K562 (cell line): ENCODE results near the gene PPP1R16B. TPM values are rescaled to one million over a fixed set of nuclear protein-coding genes. Genes with fewer than 3 reads are reported as not detected.

ENCODE experiments used
- ATAC-seq: fragments of 200-7000 bp; cut with Tn5 transposase; 3 replicates; pipeline ENCODE4 v1.9.1; 2020; ENCODE audit warnings: moderate library complexity
- BruUV-seq: library from RNA; stranded (reverse); fragments of 400-500 nt; replicated peaks from 2 replicates; lab custom pipeline; 2021; lab: Mats Ljungman, UMichigan
- CTCF ChIA-PET: fragments of 300-600 bp; formaldehyde crosslinking; extraction: SDS; loops from one replicate; lab custom pipeline; 2021; ENCODE audit warnings: low intra/inter-chr PET ratio; lab: Yijun Ruan, JAX
- POLR2A ChIA-PET: fragments of 300-600, 350-650 bp; sonication (Branson Sonifier 250); formaldehyde crosslinking; extraction: SDS; loops from one replicate; lab custom pipeline; 2021; ENCODE audit warnings: antibody characterized with exemption, inconsistent platforms; lab: Yijun Ruan, JAX
- DNase-seq, 4 experiments: peaks; one replicate each; pipeline versions ENCODE4 v3.0.0 to v3.0.0-alpha.2; 2011 to 2018; ENCODE audit warnings: low spot score in 3 of 4, mixed read lengths in 3 of 4; ENCODE audit errors: extremely low read depth in 1 of 4
- FAIRE-seq: peaks from 2 replicates; lab custom pipeline; 2011; peaks lifted over from hg19 to GRCh38; lab: Jason Lieb, UNC
- H2AFZ ChIP-seq: 2 replicates; pipeline ENCODE4 v1.6.0; 2011; ENCODE audit warnings: low read depth, low read length, control low read depth, inconsistent platforms
- H3K27ac ChIP-seq: fragments of 200-600 bp; 3 replicates; pipeline ENCODE4 v1.8.0; 2011; ENCODE audit warnings: low read depth, mild to moderate bottlenecking, control low read depth, inconsistent platforms, low read length, moderate library complexity, mixed read lengths; ENCODE audit errors: extremely low read depth
- H3K27me3 ChIP-seq, 2 experiments: fragments of 300-600 bp in 1 of 2; 2 replicates in 1 of 2; 3 replicates in 1 of 2; pipeline versions ENCODE4 v1.6.0 to v1.8.0; 2011; ENCODE audit warnings: inconsistent platforms in 2 of 2, low read length in 2 of 2, mild to moderate bottlenecking in 1 of 2, mixed read lengths in 1 of 2, moderate library complexity in 1 of 2; ENCODE audit not compliant: control insufficient read depth in 2 of 2, insufficient read depth in 2 of 2
- H3K36me3 ChIP-seq: fragments of 300-600 bp; 3 replicates; pipeline ENCODE4 v1.8.0; 2011; ENCODE audit warnings: mild to moderate bottlenecking, low read length, inconsistent platforms; ENCODE audit not compliant: control insufficient read depth, insufficient read depth
- H3K4me1 ChIP-seq, 2 experiments: fragments of 200-600 bp in 1 of 2; replicated peaks in 1 of 2; 2 replicates in 1 of 2; 3 replicates in 1 of 2; pipeline versions ENCODE4 v1.5.1 to v1.8.0; 2011; ENCODE audit warnings: inconsistent platforms in 2 of 2, low read length in 2 of 2, mild to moderate bottlenecking in 1 of 2, mixed read lengths in 1 of 2, moderate library complexity in 1 of 2; ENCODE audit not compliant: control insufficient read depth in 2 of 2, insufficient read depth in 2 of 2
- H3K4me2 ChIP-seq: 2 replicates; pipeline ENCODE4 v1.6.1; 2011; ENCODE audit warnings: low read length, control low read depth, inconsistent platforms, mixed read lengths; ENCODE audit not compliant: insufficient read depth
- H3K4me3 ChIP-seq: fragments of 200-600 bp; sonication (generic), shearing (Covaris generic); 2 replicates; pipeline ENCODE4 v1.5.1; 2016; ENCODE audit warnings: control low read depth, inconsistent platforms
- H3K79me2 ChIP-seq: fragments of 200-600 bp; 3 replicates; pipeline ENCODE4 v1.8.0; 2011; ENCODE audit warnings: low read length, inconsistent platforms; ENCODE audit not compliant: control insufficient read depth, insufficient read depth
- H3K9ac ChIP-seq, 2 experiments: 2 replicates each; pipeline versions ENCODE4 v1.6.0 to v1.6.1; 2011; ENCODE audit warnings: low read depth in 2 of 2, low read length in 2 of 2, control low read depth in 1 of 2, inconsistent platforms in 1 of 2, mild to moderate bottlenecking in 1 of 2, mixed read lengths in 1 of 2; ENCODE audit not compliant: insufficient read depth in 1 of 2
- H3K9me1 ChIP-seq: one replicate; pipeline ENCODE4 v1.6.0; 2011; ENCODE audit warnings: inconsistent platforms, mild to moderate bottlenecking, low read length, moderate library complexity; ENCODE audit not compliant: control insufficient read depth, insufficient read depth
- H3K9me3 ChIP-seq: replicated peaks from 2 replicates; pipeline ENCODE4 v1.5.1; 2011; ENCODE audit warnings: low read depth, low read length, inconsistent platforms; ENCODE audit not compliant: control insufficient read depth, insufficient read depth
- H4K20me1 ChIP-seq: replicated peaks from 2 replicates; pipeline ENCODE4 v1.6.1; 2011; ENCODE audit warnings: low read length, inconsistent platforms, mixed read lengths; ENCODE audit not compliant: control insufficient read depth, insufficient read depth
- FOSL1 ChIP-seq: fragments of 200-800 bp; sonication (Bioruptor generic); conservative IDR thresholded peaks from 2 replicates; pipeline ENCODE4 v1.6.1; 2016; ENCODE audit warnings: missing genetic modification characterization, missing compliant biosample characterization
- JUND ChIP-seq, 2 experiments: IDR thresholded peaks; 2 replicates in 1 of 2; 3 replicates in 1 of 2; pipeline ENCODE4 v1.6.1; 2011; ENCODE audit warnings: borderline replicate concordance in 2 of 2, low read depth in 2 of 2, low read length in 2 of 2, improper control_type of control experiment in 1 of 2, missing biosample characterization in 1 of 2, missing genetic modification characterization in 1 of 2, missing genetic modification reagents in 1 of 2
- LARP7 ChIP-seq: fragments of 450-650 bp; IDR thresholded peaks from 2 replicates; pipeline ENCODE4 v1.6.1; 2016
- LCOR ChIP-seq: sonication (generic); formaldehyde crosslinking; IDR thresholded peaks from 2 replicates; pipeline ENCODE4 v1.8.0; 2022; ENCODE audit warnings: mild to moderate bottlenecking, missing genetic modification reagents
- RBFOX2 ChIP-seq: fragments of 200-400 bp; formaldehyde crosslinking; IDR thresholded peaks from 2 replicates; pipeline ENCODE4 v1.6.1; 2017; ENCODE audit warnings: low read depth, mild to moderate bottlenecking, low read length, moderate library complexity
- RBM34 ChIP-seq: fragments of 200-400 bp; formaldehyde crosslinking; IDR thresholded peaks from 2 replicates; pipeline ENCODE4 v1.6.1; 2018; ENCODE audit warnings: low read length, borderline replicate concordance; ENCODE audit not compliant: insufficient read depth
- YY1 ChIP-seq, 3 experiments: IDR thresholded peaks; 2 replicates each; pipeline ENCODE4 v1.6.1; 2011; ENCODE audit warnings: low read length in 2 of 3, mild to moderate bottlenecking in 2 of 3, moderate library complexity in 2 of 3, borderline replicate concordance in 1 of 3, control low read depth in 1 of 3, low read depth in 1 of 3; ENCODE audit not compliant: insufficient read depth in 3 of 3, insufficient replicate concordance in 2 of 3, control insufficient read depth in 1 of 3, insufficient read length in 1 of 3; ENCODE audit errors: extremely low read depth in 1 of 3
- WGBS: fragments of 100-300 bp; shearing (Covaris generic); methylation state at CpG from one replicate; pipeline ENCODE4 v1.1.6; 2016; ENCODE audit warnings: low coverage, mixed read lengths; ENCODE audit not compliant: insufficient coverage; ENCODE audit errors: missing lambda C conversion rate; 5-methylcytosine and 5-hydroxymethylcytosine counted together
- in situ Hi-C: fragments of 300-500 bp; cut with MboI; formaldehyde crosslinking; loops from 4 replicates; pipeline ENCODE4 v1.15.0; 2018; ENCODE audit warnings: inconsistent platforms, mixed read lengths
- intact Hi-C: fragments of 100-400 bp; cut with micrococcal nuclease; formaldehyde crosslinking; loops from 2 replicates; pipeline ENCODE4 v1.14.2; 2022
- polyA plus RNA-seq, 8 experiments: library from polyadenylated mRNA; depleted of rRNA in 4 of 8; stranded (reverse) in 5 of 8; unstranded in 3 of 8; fragments of >200 nt; fragmentation: Nextera tagmentation in 2 of 8; fragmentation: Illumina TruSeq in 1 of 8; extraction: Ambion mirVana in 2 of 8; extraction: Trizol in 1 of 8; gene quantifications; 2 replicates each; pipeline versions ENCODE4 v1.2.1 to v1.2.3, GENCODE V29; 2011 to 2014; ENCODE audit warnings: inconsistent platforms in 1 of 8, missing spikeins in 1 of 8
- total RNA-seq, 7 experiments: library from RNA; depleted of rRNA in 6 of 7; stranded (reverse); fragments of >200 nt in 6 of 7; fragmentation: Illumina TruSeq in 2 of 7; extraction: Trizol in 2 of 7; gene quantifications; 2 replicates each; pipeline versions ENCODE4 v1.2.1 to v1.2.3, GENCODE V29; 2011 to 2021; ENCODE audit warnings: low replicate concordance in 1 of 7

Gene PPP1R16B
- total and polyA plus RNA-seq, 9 of the 15 experiments (the other 6 are each of a cell fraction or from before 2014, with no cell fraction given): 1.5 to 11.5 (median 6.8) TPM

- Histone ChIP-seq H3K36me3 (no peaks in the 10 kb centered on the region), H3K27ac (no peak overlapping the region), H3K9me1 (no peaks in the 10 kb centered on the region), H3K4me1 (peaks cover 12 to 19% of the 10 kb centered on the region in 2 experiments; a peak in 4 of 5 replicates), H3K9me3 (no peaks in the 10 kb centered on the region), H3K4me2 (no peak overlapping the region), H3K27me3 (no peaks in the 10 kb centered on the region), H3K9ac (no peak overlapping the region; a peak in 1 of 4 replicates), H4K20me1 (0 out of 2 replicates have a peak, but pooled peaks cover 4% of the 10 kb centered on the region), H3K79me2 (no peaks in the 10 kb centered on the region), H3K4me3 (no peak overlapping the region), H2AFZ (no peak overlapping the region)
- ChIA-PET POLR2A (no interaction called here), CTCF (no interaction called here)
- TF ChIP-seq LCOR (CRISPR knock-in tag): no peak
- TF ChIP-seq FOSL1 (tag): peak; percentile 21; the same call in 1 of the 2 replicates
- TF ChIP-seq JUND (IDR thresholded peaks at IDR 0.05; ENCODE audit: borderline replicate concordance, low read depth, low read length): peak; percentile 38; the same call in 1 of the 2 replicates
- TF ChIP-seq JUND (tag; IDR thresholded peaks at IDR 0.05; ENCODE audit: borderline replicate concordance, low read depth, low read length): no peak
- TF ChIP-seq RBM34: no peak
- TF ChIP-seq RBFOX2: no peak
- no peak for TF ChIP-seq LARP7
- TF ChIP-seq YY1 (IDR thresholded peaks at IDR 0.05; ENCODE audit: borderline replicate concordance in 1 of 3, control insufficient read depth in 1 of 3, extremely low read depth in 1 of 3, insufficient read depth in 3 of 3, insufficient read length in 1 of 3, insufficient replicate concordance in 2 of 3, low read depth in 1 of 3, low read length in 2 of 3): peak in 1 of 3 experiments; percentile 10
- WGBS: 32% methylated on average over 3 of the region's 3 CpGs
- no peak for DNase-seq
- no peak; the same call in 2 of the 3 replicates for ATAC-seq
- BruUV-seq: no TSS peak
- FAIRE-seq: no peak
- intact Hi-C loops: no loop called here
- in situ Hi-C loops: no loop called here
These were observed 37.8 kb downstream of the PPP1R16B start for GRCh38 chr20:38843346-38843745.
